Thymus (tissue), 11 donors: ENCODE measurements around the gene ATP13A4. TPM values are rescaled to one million over a fixed set of nuclear protein-coding genes. Genes with fewer than 3 reads are reported as not detected.
"Not testable (repeated sequence)": the region's sequence is repeated elsewhere in the genome, so short reads cannot be mapped to it uniquely, and the experiment has no call there.

Experiments
- DNase-seq, 9 donors: peaks; one replicate each; pipeline ENCODE4 v3.0.0-alpha.2; 2013; ENCODE audit warnings: low spot score in 9 of 9, low read depth in 6 of 9, missing footprints in 1 of 9
- H3K27ac ChIP-seq, 2 donors: one replicate each; pipeline ENCODE4 v1.5.1; 2013; ENCODE audit warnings: control low read depth in 1 of 2, low read depth in 1 of 2, low read length in 1 of 2, mild to moderate bottlenecking in 1 of 2, moderate library complexity in 1 of 2
- H3K27me3 ChIP-seq, 2 donors: one replicate each; pipeline ENCODE4 v1.5.1; 2013; ENCODE audit warnings: low read length in 1 of 2; ENCODE audit not compliant: control insufficient read depth in 2 of 2, insufficient read depth in 1 of 2
- H3K36me3 ChIP-seq, 2 donors: one replicate each; pipeline ENCODE4 v1.5.1; 2013; ENCODE audit warnings: low read length in 1 of 2, mild to moderate bottlenecking in 1 of 2, moderate library complexity in 1 of 2; ENCODE audit not compliant: control insufficient read depth in 2 of 2, insufficient read depth in 2 of 2
- H3K4me1 ChIP-seq, 2 donors: one replicate each; pipeline ENCODE4 v1.5.1; 2013; ENCODE audit warnings: low read length in 2 of 2; ENCODE audit not compliant: control insufficient read depth in 2 of 2, insufficient read depth in 2 of 2
- H3K4me3 ChIP-seq, 2 donors: one replicate each; pipeline ENCODE4 v1.5.1; 2013; ENCODE audit warnings: low read length in 2 of 2, control low read depth in 1 of 2, mild to moderate bottlenecking in 1 of 2
- H3K9me3 ChIP-seq, 2 donors: one replicate each; pipeline ENCODE4 v1.5.1; 2013; ENCODE audit warnings: low read length in 1 of 2, mild to moderate bottlenecking in 1 of 2; ENCODE audit not compliant: control insufficient read depth in 2 of 2, insufficient read depth in 1 of 2
- WGBS: extraction: QIAGEN DNeasy Blood & Tissue Kit; methylation state at CpG from one replicate; pipeline ENCODE4 v1.1.7; 2013; 5-methylcytosine and 5-hydroxymethylcytosine counted together
- polyA plus RNA-seq: library from polyadenylated mRNA; stranded (reverse); fragments of 200-250 nt; gene quantifications from one replicate; pipeline ENCODE4 v1.2.3, GENCODE V29; 2013
- total RNA-seq: library from RNA; stranded (reverse); fragments of 120-200 nt; gene quantifications from one replicate; pipeline ENCODE4 v1.2.4, GENCODE V29; 2013
- donor health status: healthy.

Gene ATP13A4
- total and polyA plus RNA-seq, 2 donors, result 0.80 to 4.3 TPM

DNA sequence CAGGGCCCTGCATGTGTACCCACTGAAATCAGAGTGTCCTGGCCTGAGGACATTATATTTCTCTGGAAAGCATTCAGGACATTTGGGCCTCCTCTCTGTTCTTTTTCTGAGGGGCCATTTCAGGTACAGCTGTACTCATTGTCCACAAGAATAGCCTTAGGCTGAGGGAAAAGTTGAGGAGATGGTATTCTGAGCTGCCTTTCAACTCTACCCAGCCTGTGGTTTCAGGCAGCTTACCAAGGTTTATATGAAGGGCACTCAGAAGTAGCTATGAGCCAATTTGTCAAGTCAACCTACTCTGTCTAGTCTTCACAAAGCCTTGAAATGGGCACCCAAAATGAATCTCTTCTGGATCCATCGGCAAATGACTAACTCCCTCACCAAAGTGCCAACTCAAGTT, 9.4 kb downstream of the ATP13A4 start:
- Histone ChIP-seq H3K27ac (no peak overlapping the region), H3K4me1 (no peaks in the 10 kb centered on the region)

DNA sequence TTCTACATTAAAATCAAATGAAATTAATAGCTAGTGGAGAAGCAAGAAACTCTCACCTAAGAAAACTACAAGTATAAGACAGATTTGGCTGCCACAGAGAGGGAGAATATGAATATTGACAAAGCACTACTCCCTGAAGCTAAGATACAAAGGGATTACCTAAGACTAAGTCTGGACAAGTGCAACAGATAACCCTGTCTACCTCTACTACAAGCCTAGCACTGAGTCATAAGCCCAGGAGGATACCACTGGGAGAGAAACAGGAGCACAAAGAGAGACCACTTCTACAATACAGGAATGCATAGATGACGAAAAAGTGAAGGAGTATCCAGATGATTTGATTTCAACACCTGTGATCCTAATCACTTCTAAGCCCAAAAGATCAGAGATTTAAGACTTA, 10.4 kb downstream of the ATP13A4 start:
- 87% methylated on average over 1 of the region's 1 CpG for WGBS
- DNase-seq, result no peak
- H3K4me1 ChIP-seq, result no peaks in the 10 kb centered on the region
- no peak overlapping the region for H3K4me3 ChIP-seq
- H3K9me3 ChIP-seq, result no peaks in the 10 kb centered on the region
- H3K36me3 ChIP-seq, result no peaks in the 10 kb centered on the region
- H3K27ac ChIP-seq, result no peak overlapping the region
- H3K27me3 ChIP-seq, result no peaks in the 10 kb centered on the region

More for the DNA sequence above, 9.4 kb downstream of the ATP13A4 start:
- Histone ChIP-seq H3K4me3 (no peak overlapping the region), H3K9me3 (no peaks in the 10 kb centered on the region), H3K36me3 (no peaks in the 10 kb centered on the region), H3K27me3 (no peaks in the 10 kb centered on the region)
- no peak for DNase-seq
- 99% methylated on average over 1 of the region's 1 CpG for WGBS

DNA sequence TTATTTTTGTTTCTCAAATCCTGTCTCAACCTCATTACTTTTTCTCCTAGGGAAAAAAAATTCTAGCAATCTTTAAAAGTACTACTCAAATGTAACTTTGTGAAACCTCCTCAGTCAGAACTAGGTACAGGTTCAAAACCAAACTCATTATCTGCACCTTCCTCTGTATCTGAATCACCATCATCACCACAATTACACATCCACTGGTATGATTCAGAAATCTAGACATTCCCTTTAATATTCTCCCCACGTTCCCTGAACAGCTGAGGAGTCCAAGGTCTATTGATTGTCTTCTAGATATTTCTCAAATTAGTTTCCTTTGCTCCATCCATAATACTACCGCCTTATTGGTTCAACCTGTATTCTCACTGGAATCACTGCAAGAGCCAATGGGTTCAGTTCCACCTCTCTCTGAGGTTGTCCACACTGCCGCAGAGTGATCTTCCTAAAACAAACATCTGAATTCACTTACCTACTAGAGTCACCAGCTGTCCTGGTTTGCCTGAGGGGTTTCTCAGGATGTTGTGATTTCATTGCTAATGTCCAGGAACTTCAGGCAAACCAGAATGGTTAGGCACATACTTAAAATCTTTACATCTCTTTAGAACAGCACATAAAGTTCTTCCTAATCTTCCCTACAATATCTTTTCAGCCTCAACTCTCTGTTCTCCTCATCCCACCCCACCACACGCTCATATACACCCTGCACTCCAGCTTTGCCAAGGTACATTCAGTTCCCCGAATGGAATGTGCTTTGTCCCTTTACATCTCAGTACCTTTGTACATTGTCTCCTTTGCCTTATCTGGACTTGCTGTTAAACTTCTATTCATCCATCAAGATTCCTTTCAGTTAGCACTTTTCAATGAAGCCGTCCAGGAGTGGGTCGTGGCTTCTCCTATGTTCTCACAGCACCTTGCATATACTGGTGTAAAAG, 24.2 kb downstream of the ATP13A4 start:
- Histone ChIP-seq H3K9me3 (no peaks in the 10 kb centered on the region), H3K36me3 (no peaks in the 10 kb centered on the region)

DNA sequence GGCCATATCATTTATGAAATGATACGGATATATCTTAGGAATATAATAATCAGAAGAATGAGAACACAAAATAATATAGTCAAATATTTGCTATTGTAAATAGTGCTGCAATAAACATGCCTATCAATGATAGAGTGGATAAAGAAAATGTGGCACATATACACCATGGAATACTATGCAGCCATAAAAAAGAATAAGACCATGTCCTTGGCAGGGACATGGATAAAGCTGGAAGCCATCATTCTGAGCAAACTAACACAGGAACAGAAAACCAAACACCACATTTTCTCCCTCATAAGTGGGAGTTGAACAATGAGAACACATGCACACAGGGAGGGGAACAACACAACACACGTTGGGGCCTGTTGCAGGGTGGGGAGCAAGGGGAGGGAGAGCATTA, 28.6 kb downstream of the ATP13A4 start:
- not testable (repeated sequence) for H3K27ac ChIP-seq, DNase-seq, H3K27me3 ChIP-seq, H3K36me3 ChIP-seq, H3K4me1 ChIP-seq, H3K9me3 ChIP-seq, H3K4me3 ChIP-seq
- WGBS, result 92% methylated on average over 2 of the region's 2 CpGs

More for the DNA sequence above, 24.2 kb downstream of the ATP13A4 start:
- Histone ChIP-seq H3K4me3 (no peak overlapping the region), H3K27me3 (no peaks in the 10 kb centered on the region), H3K27ac (no peak overlapping the region), H3K4me1 (no peaks in the 10 kb centered on the region)
- DNase-seq, result no peak
- WGBS, result 89% methylated on average over 7 of the region's 7 CpGs

DNA sequence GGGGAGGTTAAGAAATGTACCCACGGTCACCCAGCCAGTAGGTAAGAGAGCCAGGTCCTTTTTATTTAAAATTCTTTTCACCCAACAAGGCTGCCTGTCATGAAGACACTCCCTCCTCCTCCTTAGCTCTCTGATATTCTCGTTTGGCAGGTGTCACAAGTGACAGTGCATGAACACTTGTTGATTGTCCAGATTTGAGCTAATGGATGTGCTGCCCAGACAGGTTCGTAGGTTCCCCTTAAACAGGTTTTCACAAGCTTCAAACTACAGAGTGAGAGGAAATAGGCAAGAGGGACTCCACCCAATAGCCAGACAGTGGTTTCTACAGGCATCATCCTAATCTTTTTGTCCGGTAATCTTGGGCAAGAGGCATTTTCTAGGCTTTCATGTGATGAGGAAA, 32.2 kb downstream of the ATP13A4 start:
- Histone ChIP-seq H3K27ac (peak overlapping the region in 1 of 2 donors; percentile 3), H3K36me3 (no peaks in the 10 kb centered on the region), H3K4me3 (no peak overlapping the region), H3K9me3 (no peaks in the 10 kb centered on the region), H3K4me1 (no peaks in the 10 kb centered on the region), H3K27me3 (no peaks in the 10 kb centered on the region)
- DNase-seq, result peak in 1 of 9 donors; percentile 15
- 78% methylated on average over 4 of the region's 4 CpGs for WGBS

DNA sequence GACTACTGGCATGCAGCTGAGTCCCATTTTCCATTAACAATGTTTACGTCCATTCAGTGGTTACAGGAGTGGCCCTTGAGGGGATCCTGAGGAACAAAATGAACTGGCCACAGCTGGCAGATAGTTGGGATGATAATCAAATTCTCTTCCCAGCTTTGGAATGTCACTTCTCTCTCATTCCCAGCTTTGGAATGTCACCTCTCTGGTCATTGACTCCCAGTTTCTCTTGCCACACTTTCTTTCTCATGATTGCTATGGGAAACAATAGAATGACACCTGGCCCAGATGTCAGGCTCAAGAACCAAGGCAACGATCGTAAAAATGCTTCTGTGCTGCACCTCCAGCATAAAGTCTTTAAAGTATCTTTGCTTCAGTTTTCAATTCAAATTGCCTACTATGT, 34.0 kb downstream of the ATP13A4 start:
- WGBS, result 80% methylated on average over 3 of the region's 3 CpGs

DNA sequence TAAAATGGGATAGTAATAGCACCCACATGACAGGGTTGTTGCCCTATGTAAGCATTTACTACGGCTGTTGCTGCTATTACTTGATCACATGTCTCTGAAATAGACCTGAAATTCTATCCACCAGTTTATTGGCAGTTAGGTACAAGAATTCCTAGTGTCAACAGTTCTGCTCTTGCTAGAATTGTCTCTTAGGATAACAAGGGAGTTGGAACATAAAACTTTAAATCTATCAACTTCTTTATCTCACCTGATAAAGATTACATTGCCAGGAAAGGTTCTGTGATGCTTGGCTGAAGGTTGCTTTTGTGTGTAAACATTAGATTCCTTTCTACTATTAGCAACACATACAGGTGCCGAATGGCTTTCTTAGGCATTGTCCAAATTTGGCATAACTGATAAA, 38.7 kb downstream of the ATP13A4 start:
- WGBS, result 85% methylated on average over 2 of the region's 2 CpGs
- Histone ChIP-seq H3K27me3 (no peaks in the 10 kb centered on the region), H3K4me3 (no peak overlapping the region), H3K27ac (no peak overlapping the region), H3K9me3 (no peaks in the 10 kb centered on the region), H3K4me1 (no peaks in the 10 kb centered on the region), H3K36me3 (no peaks in the 10 kb centered on the region)
- no peak for DNase-seq

More for the DNA sequence above, 34.0 kb downstream of the ATP13A4 start:
- no peak for DNase-seq
- Histone ChIP-seq H3K36me3 (no peaks in the 10 kb centered on the region), H3K27ac (no peak overlapping the region), H3K4me1 (no peaks in the 10 kb centered on the region), H3K9me3 (no peaks in the 10 kb centered on the region), H3K4me3 (no peak overlapping the region), H3K27me3 (no peaks in the 10 kb centered on the region)

DNA sequence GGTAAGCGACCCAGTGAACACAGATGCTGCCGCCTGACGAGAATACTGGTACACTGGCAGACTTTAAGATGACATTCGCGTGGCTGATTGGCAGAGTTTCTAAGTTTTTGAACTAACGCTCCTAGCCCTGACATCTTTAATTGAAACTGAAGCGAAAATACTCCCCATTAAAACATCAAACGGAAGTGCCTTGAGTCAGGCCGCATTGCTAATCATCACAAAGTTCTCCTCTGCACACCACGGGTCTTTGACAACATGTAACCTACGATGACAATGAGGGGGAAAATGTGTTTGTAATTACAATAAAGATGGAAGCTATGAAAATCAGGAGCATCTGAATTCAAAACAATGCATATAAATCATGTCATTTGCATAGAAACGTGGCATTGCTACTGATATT, 44.5 kb downstream of the ATP13A4 start:
- WGBS, result 86% methylated on average over 12 of the region's 12 CpGs
- DNase-seq, result no peak
- no peaks in the 10 kb centered on the region for H3K9me3 ChIP-seq
- H3K4me3 ChIP-seq, result no peak overlapping the region
- no peaks in the 10 kb centered on the region for H3K4me1 ChIP-seq
- H3K27ac ChIP-seq, result no peak overlapping the region
- H3K27me3 ChIP-seq, result no peaks in the 10 kb centered on the region
- H3K36me3 ChIP-seq, result no peaks in the 10 kb centered on the region

DNA sequence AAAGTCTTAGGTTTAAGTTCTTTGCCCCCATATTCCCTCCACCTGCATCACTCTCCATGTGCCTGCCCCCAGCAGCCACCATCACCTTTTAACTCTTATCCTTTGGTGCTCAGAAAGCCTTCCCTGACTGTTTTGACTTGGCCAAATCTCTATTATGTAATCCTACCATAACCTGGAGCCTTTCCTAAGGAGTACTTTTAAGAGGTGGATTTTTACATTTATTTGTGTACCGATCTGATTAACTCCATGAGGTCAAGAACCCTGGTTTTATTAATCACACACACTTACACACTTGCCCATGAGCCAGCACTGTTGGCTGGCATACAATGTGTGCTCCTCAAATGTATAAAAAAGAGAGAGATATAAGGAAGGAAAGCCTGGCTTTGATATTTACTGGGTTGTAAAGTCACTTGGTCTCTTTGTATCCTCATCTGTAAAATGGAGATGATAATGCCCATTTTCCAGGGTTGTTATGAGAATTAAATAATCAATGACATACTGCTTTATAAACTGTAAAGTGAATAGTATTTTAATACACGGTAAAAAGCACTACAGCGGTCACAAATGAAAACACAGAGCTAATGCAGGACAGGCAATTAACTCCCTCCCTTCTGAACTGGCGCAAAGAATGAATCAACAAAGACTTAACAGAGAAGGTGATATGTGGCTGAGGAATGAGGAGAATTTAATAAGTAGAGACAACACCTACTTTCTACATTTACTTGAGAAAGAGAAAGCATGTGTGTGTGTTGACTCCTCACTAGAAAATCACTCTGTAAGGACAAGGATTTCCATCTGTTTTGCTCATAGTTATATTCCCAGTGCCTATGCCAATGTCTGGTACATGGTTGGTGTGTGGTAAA, 45.4 kb downstream of the ATP13A4 start:
- Histone ChIP-seq H3K27me3 (no peaks in the 10 kb centered on the region), H3K27ac (no peak overlapping the region), H3K4me3 (no peak overlapping the region), H3K9me3 (no peaks in the 10 kb centered on the region), H3K36me3 (no peaks in the 10 kb centered on the region), H3K4me1 (no peaks in the 10 kb centered on the region)
- DNase-seq, result no peak
- WGBS, result 93% methylated on average over 4 of the region's 4 CpGs
